ENCODE data around the gene AKAP4. TPM values are rescaled to one million over a fixed set of nuclear protein-coding genes. Genes with fewer than 3 reads are reported as not detected.

AKAP4 gene
- total and polyA plus RNA-seq, 2 of the 13 experiments (the other 11 are each of a cell fraction or from before 2014, with no cell fraction given): not detected

Small RNAs within 50 kb of the gene (small RNA-seq; reads per million reads assigned to genes)
- gene PYY3 (ENCODE audit: insufficient read depth in 2 of 3, insufficient read length in 3 of 3, low read depth in 2 of 3, low replicate concordance in 1 of 3): 0 reads per million in 3 experiments
- 0 reads per million in 3 experiments for gene RF00019 (ENCODE audit: insufficient read depth in 2 of 3, insufficient read length in 3 of 3, low read depth in 2 of 3, low replicate concordance in 1 of 3)

Other genes with a start within 250 kb of the AKAP4 start
- gene CCNB3, start 3.8 kb upstream of the AKAP4 start, total RNA-seq (2016; rRNA removed; fragmentation: Illumina TruSeq; extraction: Trizol): 0.04 and 0.11 TPM in 2 replicates
- gene CCNB3, start 3.8 kb upstream of the AKAP4 start, polyA plus RNA-seq (2011; rRNA removed): 0.07 TPM in 1 of 2 replicates, not detected in the other